Inferior parietal cortex (tissue), 1 donor: ENCODE measurements around the gene MAD1L1.
"Not testable (repeated sequence)": the region's sequence is repeated elsewhere in the genome, so short reads cannot be mapped to it uniquely, and the experiment has no call there.

Experiments used
- DNase-seq: peaks from one replicate; pipeline ENCODE4 v3.0.0-alpha.2; 2016; ENCODE audit errors: extremely low spot score

Gene MAD1L1

GRCh38 chr7:2070151-2070763 lies 162.5 kb downstream of the MAD1L1 start:
- no peak for DNase-seq

GRCh38 chr7:2069472-2069860 lies 163.3 kb downstream of the MAD1L1 start:
- DNase-seq: peak; percentile 27

DNA sequence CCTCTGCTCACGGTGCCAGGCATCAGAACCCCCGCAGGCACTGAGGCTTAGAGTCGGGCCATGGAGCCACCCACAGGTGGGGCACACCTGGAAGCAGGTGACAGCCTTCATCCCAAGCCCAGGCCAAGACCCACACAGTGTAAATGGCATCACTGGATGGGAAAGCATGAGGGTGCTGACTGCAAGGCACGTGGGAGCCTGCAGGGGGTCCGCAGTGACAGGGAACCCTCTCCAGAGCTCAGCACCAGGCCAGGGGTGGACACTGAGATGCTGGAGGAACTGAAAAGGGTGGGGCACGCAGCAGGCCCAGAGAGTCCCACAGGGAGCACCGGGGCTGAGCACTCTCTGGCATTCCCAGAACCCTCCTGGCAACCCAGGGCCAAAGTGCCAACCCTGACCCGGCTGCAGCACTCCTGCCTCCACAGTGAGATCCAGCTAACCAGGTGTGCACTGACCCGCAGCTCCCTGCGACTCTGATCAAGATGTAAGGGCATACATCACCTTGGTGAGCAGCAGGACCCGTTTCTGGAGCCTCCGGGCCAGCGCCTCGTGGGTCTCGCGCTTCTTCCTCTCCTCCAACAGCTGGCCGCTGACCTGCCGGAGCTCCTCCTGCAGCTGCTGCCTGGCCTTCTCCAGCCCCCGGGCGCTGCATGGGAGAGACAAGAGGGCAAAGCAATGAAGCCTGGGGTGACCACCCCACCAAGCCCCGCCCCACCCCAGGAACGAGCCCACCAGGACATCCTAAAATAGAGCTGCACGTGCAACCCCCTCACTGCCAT lies 163.9 kb downstream of the MAD1L1 start:
- DNase-seq: no peak

DNA sequence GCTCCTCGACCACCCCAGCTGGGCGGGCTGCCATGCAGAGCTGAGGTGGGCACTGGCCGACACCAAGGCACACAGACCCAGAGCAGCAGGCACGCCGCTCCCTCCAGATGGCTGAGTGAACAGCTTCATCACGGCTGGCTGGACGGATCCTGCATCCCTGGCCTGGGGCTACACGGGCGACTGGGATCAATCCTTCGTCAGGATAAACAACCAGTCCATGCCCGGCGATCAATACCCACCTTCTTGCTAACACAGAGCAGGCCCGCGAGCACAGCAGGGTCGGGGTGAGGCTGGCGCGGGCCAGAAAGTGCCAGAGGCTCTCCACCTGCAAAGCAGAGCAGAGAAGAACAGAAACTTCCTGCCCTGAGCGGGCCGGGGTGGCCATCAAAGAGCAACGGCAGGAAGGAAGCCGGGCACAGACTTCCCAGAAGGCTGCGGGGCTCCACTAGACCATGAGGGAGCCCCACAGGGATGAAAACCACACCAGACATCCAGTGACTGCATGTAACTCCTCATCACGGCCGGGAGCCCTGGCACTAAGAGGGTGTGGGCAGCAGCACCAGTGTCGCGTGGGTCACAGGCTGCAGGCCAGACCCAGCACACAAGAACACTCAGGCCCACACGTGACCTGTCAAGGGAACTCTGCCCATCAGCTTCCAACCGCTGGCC lies 166.4 kb downstream of the MAD1L1 start:
- no peak for DNase-seq

GRCh38 chr7:2065528-2065927 lies 167.2 kb downstream of the MAD1L1 start:
- no peak for DNase-seq

GRCh38 chr7:2063563-2064260 lies 169.0 kb downstream of the MAD1L1 start:
- no peak for DNase-seq

DNA sequence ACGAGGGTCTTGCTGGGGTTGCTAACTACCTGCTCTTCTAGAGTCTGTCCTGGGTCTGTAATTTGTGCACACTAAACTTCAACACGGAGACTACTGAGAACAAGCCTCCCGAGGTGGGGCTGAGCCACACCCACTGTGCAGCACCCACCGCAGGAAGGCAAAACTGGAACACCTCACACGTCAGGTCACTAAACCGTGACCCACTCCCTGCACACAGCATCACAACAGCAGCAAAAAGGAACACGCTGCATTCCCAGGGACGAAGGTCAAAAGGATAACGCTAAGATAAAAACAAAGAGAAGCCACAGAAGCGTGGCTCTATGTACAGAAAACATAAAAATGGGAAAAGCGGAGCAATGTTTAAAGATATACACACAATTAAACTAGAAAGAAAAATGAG lies 170.1 kb downstream of the MAD1L1 start:
- DNase-seq: no peak

- DNase-seq: no peak
These were observed 172.0 kb downstream of the MAD1L1 start for GRCh38 chr7:2060701-2061100.

- no peak for DNase-seq
These were observed 172.6 kb downstream of the MAD1L1 start for GRCh38 chr7:2059964-2060700.

- DNase-seq: not testable (repeated sequence)
These were observed 174.5 kb downstream of the MAD1L1 start for GRCh38 chr7:2058246-2058645.

- DNase-seq: no peak
These were observed 176.8 kb downstream of the MAD1L1 start for GRCh38 chr7:2055956-2056355.

DNA sequence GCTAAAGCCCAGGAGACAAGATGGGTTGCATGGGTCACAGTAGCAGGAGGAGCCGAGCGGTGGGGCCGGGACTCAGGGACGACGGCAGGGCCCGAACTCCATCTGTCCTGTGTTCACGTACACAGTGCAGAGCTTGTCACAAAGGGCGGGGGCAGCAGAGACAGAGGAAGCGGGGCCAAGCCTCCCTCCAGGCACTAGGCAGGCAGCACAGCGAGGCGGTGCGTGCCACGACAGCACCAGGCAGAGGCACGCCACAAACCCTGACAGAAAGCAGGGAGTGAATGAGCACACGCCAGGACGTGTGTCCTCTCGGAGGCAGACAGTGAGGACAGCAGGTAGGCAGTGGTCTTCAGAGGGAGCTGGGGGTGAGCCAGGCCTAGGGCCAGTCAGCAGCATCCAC lies 177.8 kb downstream of the MAD1L1 start:
- no peak for DNase-seq

DNA sequence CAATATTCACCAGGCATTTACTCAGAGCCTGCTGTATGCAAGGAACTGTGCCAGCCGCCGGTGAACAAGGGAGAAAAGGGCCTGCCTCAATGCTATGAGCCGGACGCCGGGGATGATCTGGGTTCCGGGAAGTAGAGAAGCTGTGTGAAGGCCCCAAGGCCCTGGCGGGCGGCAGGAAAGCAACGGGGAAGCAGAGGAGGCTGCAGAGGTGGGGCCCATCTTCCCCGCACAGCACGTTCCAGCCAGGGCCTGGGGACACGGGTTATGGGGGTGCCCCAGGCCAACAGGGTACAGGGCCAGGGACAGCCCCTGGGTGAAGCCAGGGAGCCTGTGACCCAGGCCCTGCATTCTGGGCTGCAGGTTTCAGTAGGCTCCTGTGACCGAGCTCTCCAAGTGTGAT lies 179.3 kb downstream of the MAD1L1 start:
- no peak for DNase-seq

DNA sequence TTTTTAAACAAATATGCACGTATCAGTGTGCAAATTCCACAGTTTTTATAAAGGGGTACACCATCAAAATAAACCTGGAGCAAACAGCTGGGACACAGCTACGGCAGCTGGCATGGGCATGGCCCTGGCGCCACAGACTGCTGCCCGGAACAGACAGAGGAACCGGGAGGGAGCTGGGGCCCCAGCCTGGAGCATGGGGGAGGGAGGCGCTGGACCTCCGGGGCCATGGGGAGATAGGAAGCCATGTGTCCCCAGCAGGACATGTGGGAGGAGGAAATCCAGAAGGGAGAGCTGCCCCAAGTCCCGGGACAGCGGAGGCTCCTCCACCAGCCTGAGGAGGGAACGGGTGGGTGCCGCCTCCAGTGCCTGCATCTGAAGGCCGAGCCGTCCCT lies 180.1 kb downstream of the MAD1L1 start:
- DNase-seq: no peak

DNA sequence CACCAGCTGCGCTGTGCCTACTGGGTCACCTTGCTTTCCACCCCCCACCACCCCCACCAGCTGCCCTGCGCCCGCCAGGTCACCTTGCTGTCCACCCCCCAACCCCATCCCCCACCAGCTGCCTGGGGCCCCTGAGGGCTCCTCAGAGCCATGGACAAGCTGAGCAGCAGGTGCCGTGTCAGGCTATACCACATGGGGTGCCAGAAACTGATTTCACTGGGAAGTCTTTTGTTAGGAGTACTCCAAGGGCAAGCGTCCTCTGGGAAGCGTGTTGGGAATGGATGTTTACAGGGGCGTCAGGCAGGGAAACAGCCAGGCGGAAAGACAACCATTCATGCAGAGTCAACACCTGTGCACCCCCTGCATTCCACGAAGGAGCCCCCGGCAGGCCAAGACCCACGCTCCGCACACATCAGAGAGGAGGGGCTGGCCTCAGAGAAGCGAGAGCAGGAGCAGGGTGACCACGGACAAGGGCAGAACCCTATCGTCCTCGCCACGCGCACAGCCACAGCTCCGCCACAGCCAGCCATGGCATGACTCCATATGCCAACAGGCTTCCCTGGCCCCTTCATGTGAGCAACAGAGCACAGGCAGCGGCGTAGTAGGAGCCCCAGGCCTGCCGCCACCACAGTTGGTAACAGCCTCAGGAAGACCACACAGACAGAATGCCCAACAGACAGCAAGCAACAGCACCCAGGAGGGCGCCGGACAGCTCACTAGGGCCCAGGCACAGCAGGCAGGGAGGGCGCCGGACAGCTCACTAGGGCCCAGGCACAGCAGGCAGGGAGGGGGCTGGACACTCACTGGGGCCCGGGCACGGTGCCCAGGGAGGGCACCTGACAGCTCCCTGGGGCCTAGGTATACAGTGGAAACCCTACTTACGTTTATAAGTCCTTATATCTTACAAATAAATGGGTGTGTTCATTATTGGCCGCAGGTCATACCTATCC lies 180.8 kb downstream of the MAD1L1 start:
- DNase-seq: no peak

DNA sequence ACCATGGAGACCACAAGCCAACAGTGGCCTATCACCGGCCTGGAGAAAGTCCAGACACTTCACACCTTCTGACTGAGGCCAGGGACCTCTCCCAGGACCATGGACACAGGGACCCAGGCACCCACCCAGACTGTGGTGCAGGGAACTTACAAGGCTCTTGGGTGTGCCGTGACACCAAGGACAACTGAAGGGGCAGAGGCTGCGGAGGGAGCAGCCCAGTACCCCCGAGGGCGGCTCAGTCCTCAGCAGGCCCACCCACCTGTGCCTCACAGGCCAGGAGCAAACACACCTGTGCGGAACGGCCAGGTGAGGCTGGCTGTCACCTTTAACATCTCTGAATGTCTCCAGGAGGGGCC lies 182.3 kb downstream of the MAD1L1 start:
- DNase-seq: no peak

DNA sequence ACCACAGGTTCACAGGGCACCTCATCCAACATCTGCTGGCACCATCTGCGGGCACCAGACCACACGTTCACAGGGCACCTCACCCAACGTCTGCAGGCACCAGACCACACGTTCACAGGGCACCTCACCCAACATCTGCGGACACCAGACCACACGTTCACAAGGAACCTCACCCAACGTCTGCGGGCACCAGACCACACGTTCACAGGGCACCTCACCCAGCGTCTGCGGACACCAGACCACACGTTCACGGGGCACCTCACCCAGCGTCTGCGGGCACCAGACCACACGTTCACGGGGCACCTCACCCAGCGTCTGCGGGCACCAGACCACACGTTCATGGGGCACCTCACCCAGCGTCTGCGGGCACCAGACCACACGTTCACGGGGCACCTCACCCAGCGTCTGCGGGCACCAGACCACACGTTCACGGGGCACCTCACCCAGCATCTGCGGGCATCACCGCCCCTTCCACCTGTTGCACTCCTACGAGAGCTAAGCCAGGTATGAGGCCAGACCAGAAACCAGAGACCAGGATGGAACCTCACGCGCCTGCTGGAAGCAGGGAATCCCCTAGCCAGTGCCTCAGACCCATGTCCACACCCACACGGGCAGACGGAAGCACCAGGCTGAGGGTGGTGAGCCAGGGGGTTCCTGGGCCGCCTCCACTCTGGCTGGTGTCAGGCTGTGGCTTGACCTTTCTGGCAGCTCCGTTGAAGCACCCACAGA lies 182.8 kb downstream of the MAD1L1 start:
- no peak for DNase-seq

DNA sequence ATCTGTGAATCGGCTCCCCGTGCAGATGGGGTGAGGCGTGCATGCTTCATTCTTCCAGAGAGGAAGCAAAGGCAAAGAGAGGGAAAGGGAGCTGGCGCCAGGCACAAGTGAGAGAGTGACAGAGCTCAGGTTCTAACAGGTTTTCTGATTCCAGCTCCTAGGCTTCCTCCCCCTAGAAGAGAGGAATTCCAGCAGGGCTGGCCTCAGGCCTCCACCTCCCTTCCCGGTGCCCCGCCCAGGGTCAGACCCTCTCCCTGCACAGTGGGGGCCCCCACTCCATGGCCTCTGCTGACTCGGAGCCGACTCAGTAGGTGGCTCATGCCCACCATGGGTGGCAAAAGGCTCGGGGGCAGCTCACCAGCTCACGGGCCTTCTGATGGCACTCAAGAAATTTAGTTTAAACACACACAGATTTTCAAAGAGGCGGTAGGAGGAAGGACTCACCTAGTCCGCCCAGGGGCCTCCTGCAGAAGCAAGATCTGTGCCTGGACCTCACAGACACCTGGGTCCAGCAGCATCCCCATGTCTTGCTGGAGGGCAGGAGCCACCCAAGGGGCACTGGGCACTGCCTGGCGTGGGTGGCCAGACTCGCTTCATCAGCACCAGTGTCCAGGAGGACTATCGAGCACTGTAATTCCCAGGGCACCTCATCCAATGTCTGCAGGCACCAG lies 183.5 kb downstream of the MAD1L1 start:
- no peak for DNase-seq

GRCh38 chr7:2048531-2048930 lies 184.2 kb downstream of the MAD1L1 start:
- no peak for DNase-seq
